IPS-15b (cell line): ENCODE results near the gene KCNC3.
"Not testable (repeated sequence)": the region's sequence is repeated elsewhere in the genome, so short reads cannot be mapped to it uniquely, and the experiment has no call there.

ENCODE experiments used
- H3K27me3 ChIP-seq: one replicate; pipeline ENCODE4 v1.6.1; 2013; ENCODE audit warnings: low read length; ENCODE audit not compliant: control insufficient read depth, insufficient read depth
- H3K36me3 ChIP-seq: one replicate; pipeline ENCODE4 v1.6.1; 2013; ENCODE audit warnings: low read length; ENCODE audit not compliant: control insufficient read depth, insufficient read depth
- H3K4me1 ChIP-seq: one replicate; pipeline ENCODE4 v1.6.1; 2013; ENCODE audit warnings: mild to moderate bottlenecking, low read length; ENCODE audit not compliant: control insufficient read depth, insufficient read depth
- H3K4me3 ChIP-seq: one replicate; pipeline ENCODE4 v1.5.1; 2013; ENCODE audit warnings: low read depth, low read length
- H3K9ac ChIP-seq: one replicate; pipeline ENCODE4 v1.6.1; 2013; ENCODE audit warnings: low read depth, mild to moderate bottlenecking, low read length
- H3K9me3 ChIP-seq: one replicate; pipeline ENCODE4 v1.6.1; 2013; ENCODE audit warnings: mild to moderate bottlenecking, low read length; ENCODE audit not compliant: control insufficient read depth, insufficient read depth

KCNC3 gene

GRCh38 chr19:50362656-50363424 lies 33.7 kb upstream of the KCNC3 start:
- H3K36me3 ChIP-seq = no peaks in the 10 kb centered on the region
- H3K9me3 ChIP-seq = no peaks in the 10 kb centered on the region
- H3K4me3 ChIP-seq = no peak overlapping the region
- H3K27me3 ChIP-seq = no peaks in the 10 kb centered on the region
- peaks cover 2% of the 10 kb centered on the region for H3K4me1 ChIP-seq
- H3K9ac ChIP-seq = no peak overlapping the region

- Histone ChIP-seq H3K9me3 (no peaks in the 10 kb centered on the region), H3K9ac (no peak overlapping the region), H3K4me1 (peaks cover 2% of the 10 kb centered on the region), H3K27me3 (no peaks in the 10 kb centered on the region), H3K36me3 (no peaks in the 10 kb centered on the region), H3K4me3 (no peak overlapping the region)
These were observed 32.8 kb upstream of the KCNC3 start for GRCh38 chr19:50362030-50362412.

- Histone ChIP-seq H3K4me3 (no peak overlapping the region), H3K4me1 (peaks cover 2% of the 10 kb centered on the region), H3K27me3 (no peaks in the 10 kb centered on the region), H3K9ac (no peak overlapping the region), H3K9me3 (no peaks in the 10 kb centered on the region), H3K36me3 (no peaks in the 10 kb centered on the region)
These were observed 32.3 kb upstream of the KCNC3 start for GRCh38 chr19:50361290-50362029.

- H3K4me3 ChIP-seq = no peak overlapping the region
- peaks cover 2% of the 10 kb centered on the region for H3K4me1 ChIP-seq
- H3K9ac ChIP-seq = no peak overlapping the region
- H3K36me3 ChIP-seq = no peaks in the 10 kb centered on the region
- H3K27me3 ChIP-seq = no peaks in the 10 kb centered on the region
- no peaks in the 10 kb centered on the region for H3K9me3 ChIP-seq
These were observed 30.2 kb upstream of the KCNC3 start for GRCh38 chr19:50359328-50359818.

GRCh38 chr19:50358483-50359327 lies 29.5 kb upstream of the KCNC3 start:
- Histone ChIP-seq H3K9me3 (no peaks in the 10 kb centered on the region), H3K9ac (no peak overlapping the region), H3K27me3 (no peaks in the 10 kb centered on the region), H3K36me3 (no peaks in the 10 kb centered on the region), H3K4me3 (no peak overlapping the region), H3K4me1 (peaks cover 2% of the 10 kb centered on the region)

GRCh38 chr19:50357178-50358100 lies 28.3 kb upstream of the KCNC3 start:
- no peaks in the 10 kb centered on the region for H3K9me3 ChIP-seq
- no peaks in the 10 kb centered on the region for H3K36me3 ChIP-seq
- peak overlapping the region; percentile 53 for H3K4me3 ChIP-seq
- no peak overlapping the region for H3K9ac ChIP-seq
- H3K27me3 ChIP-seq = no peaks in the 10 kb centered on the region
- peaks cover 2% of the 10 kb centered on the region for H3K4me1 ChIP-seq

GRCh38 chr19:50356691-50357177 lies 27.6 kb upstream of the KCNC3 start:
- no peak overlapping the region for H3K9ac ChIP-seq
- peaks cover 2% of the 10 kb centered on the region for H3K4me1 ChIP-seq
- no peak overlapping the region for H3K4me3 ChIP-seq
- no peaks in the 10 kb centered on the region for H3K9me3 ChIP-seq
- H3K27me3 ChIP-seq = no peaks in the 10 kb centered on the region
- no peaks in the 10 kb centered on the region for H3K36me3 ChIP-seq

GRCh38 chr19:50353487-50353880 lies 24.3 kb upstream of the KCNC3 start:
- not testable (repeated sequence) for H3K4me1 ChIP-seq, H3K9ac ChIP-seq, H3K9me3 ChIP-seq, H3K4me3 ChIP-seq, H3K27me3 ChIP-seq, H3K36me3 ChIP-seq

GRCh38 chr19:50352242-50352641 lies 23.1 kb upstream of the KCNC3 start:
- Histone ChIP-seq H3K4me1 (no peaks in the 10 kb centered on the region), H3K4me3 (no peak overlapping the region), H3K9ac (no peak overlapping the region), H3K36me3 (no peaks in the 10 kb centered on the region), H3K9me3 (no peaks in the 10 kb centered on the region), H3K27me3 (no peaks in the 10 kb centered on the region)

GRCh38 chr19:50349277-50350057 lies 20.3 kb upstream of the KCNC3 start:
- no peaks in the 10 kb centered on the region for H3K27me3 ChIP-seq
- peaks cover 2% of the 10 kb centered on the region for H3K36me3 ChIP-seq
- H3K9ac ChIP-seq = no peak overlapping the region
- no peaks in the 10 kb centered on the region for H3K4me1 ChIP-seq
- no peak overlapping the region for H3K4me3 ChIP-seq
- H3K9me3 ChIP-seq = no peaks in the 10 kb centered on the region
